ENCODE data around the gene ITPKC.

The ITPKC gene

GRCh38 chr19:40701758-40702157, 15.2 kb upstream of the ITPKC start:
- ATAC-seq = no peak
- H3K36me3 Mint-ChIP-seq = peaks cover 32% of the 10 kb centered on the region
- peaks cover 4% of the 10 kb centered on the region for H3K4me1 Mint-ChIP-seq

GRCh38 chr19:40702337-40703012, 14.4 kb upstream of the ITPKC start:
- ATAC-seq = no peak
- DNase-seq (ENCODE audit: low spot score in 2 of 2) = no peak
- Mint-ChIP-seq H3K36me3 (peaks cover 37% of the 10 kb centered on the region), H3K27ac (peak overlapping the region; percentile 53), H3K9me3 (no peaks in the 10 kb centered on the region), H3K4me3 (no peak overlapping the region), H3K4me1 (peaks cover 4% of the 10 kb centered on the region)

More at GRCh38 chr19:40701758-40702157, 15.2 kb upstream of the ITPKC start:
- Mint-ChIP-seq H3K4me3 (no peak overlapping the region), H3K27ac (peak overlapping the region; percentile 32), H3K9me3 (no peaks in the 10 kb centered on the region)
- no peak for DNase-seq (ENCODE audit: low spot score in 2 of 2)

DNA sequence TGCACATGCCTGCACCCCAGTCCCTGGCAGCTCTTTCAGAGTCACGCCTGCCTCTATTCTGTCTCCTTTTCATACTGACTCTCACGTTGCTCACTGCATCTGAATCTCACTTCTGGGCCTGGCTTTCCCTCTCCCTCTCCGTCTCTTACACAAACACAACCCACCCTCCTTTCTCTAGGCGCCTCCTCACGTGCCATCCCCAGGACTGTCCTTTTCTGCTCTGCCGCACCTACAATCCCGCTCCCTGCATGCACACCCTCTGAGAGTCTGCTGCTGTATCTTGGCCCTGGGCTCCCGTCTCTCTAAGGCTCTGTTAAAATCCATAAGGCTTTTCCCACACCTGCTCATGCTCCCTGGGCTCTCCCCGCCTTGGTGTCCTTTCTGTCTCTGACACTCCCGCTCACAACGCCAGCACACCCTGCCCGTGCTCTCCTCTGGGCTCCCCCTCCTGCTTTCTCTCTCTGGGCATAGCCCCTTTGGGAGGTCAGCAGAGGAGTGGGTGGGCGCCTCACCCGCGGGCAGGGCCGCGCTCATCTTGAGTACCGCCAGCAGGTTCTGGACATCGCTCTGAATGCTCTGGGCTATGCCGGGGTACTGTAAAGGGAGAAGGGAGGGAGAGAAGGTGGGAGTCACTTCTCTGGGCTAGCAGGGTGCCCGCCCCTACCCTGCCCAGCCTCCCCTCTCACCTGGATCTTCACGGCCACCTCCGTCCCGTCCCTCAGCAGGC, 13.7 kb upstream of the ITPKC start:
- DNase-seq (ENCODE audit: low spot score in 2 of 2) (no peak), ATAC-seq (no peak)
- no peaks in the 10 kb centered on the region for H3K9me3 Mint-ChIP-seq
- peaks cover 4% of the 10 kb centered on the region for H3K4me1 Mint-ChIP-seq
- no peak overlapping the region for H3K4me3 Mint-ChIP-seq
- H3K36me3 Mint-ChIP-seq = peaks cover 44% of the 10 kb centered on the region
- H3K27ac Mint-ChIP-seq = peak overlapping the region; percentile 53

DNA sequence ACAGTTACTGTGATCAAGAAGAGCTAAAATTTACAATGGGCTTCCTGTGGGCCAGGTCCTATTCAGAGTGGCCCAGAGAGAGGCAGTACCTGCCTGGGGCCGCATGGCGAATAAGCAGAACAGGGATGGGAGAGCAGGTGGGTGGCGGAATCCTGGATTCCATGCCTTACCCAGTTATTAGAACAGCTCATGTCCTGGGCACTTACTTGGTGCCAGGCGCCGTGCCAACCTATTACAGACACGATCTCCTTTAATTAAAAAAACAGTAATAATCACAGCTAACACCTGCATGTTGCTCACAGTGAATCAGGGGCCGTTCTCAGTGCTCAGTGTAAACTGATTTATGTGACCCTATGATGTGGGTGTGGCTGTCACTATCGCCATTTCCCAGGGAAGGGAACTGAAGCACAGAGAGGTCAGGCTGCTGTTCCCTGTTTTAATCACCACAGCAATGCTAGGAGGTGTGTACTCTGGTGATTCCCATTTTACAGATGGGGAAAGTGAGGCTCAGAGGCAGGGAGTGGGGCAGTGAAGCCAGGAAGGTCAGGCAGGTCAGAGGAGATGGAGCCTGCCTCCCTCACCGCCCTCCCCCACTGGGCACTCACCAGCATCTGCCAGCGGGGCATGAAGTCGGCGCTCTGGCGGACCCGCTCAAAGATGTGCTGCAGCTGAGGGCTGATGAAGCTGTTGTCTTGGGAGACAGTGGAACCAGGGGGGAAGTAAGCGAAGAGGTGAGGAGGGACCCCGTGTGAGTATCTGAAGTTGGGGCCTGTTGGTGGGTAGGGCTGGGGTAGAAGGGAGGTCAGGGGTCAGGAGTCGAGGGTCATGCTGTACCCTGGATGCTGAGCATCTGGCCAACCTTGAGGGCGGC, 12.2 kb upstream of the ITPKC start:
- no peak for ATAC-seq

DNA sequence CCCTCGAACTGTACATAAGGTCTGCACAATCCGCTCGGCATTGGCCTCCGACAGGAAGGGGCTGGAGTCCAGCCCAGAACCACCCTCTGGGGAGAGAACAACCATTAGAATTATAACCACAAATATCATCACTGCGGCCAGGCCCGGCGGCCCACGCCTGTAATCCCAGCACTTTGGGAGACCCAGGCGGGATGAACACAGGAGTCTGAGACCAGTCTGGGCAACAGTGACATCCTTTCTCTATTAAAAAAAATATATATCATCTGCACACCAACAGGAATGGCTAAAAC, 11.6 kb upstream of the ITPKC start:
- H3K27ac Mint-ChIP-seq = no peak overlapping the region
- no peak for ATAC-seq
- H3K36me3 Mint-ChIP-seq = peaks cover 65% of the 10 kb centered on the region

More for the DNA sequence above, 12.2 kb upstream of the ITPKC start:
- Mint-ChIP-seq H3K4me3 (no peak overlapping the region), H3K27ac (peak overlapping the region; percentile 52), H3K9me3 (no peaks in the 10 kb centered on the region), H3K36me3 (peaks cover 59% of the 10 kb centered on the region), H3K4me1 (peaks cover 4% of the 10 kb centered on the region)
- DNase-seq (ENCODE audit: low spot score in 2 of 2) = no peak

DNA sequence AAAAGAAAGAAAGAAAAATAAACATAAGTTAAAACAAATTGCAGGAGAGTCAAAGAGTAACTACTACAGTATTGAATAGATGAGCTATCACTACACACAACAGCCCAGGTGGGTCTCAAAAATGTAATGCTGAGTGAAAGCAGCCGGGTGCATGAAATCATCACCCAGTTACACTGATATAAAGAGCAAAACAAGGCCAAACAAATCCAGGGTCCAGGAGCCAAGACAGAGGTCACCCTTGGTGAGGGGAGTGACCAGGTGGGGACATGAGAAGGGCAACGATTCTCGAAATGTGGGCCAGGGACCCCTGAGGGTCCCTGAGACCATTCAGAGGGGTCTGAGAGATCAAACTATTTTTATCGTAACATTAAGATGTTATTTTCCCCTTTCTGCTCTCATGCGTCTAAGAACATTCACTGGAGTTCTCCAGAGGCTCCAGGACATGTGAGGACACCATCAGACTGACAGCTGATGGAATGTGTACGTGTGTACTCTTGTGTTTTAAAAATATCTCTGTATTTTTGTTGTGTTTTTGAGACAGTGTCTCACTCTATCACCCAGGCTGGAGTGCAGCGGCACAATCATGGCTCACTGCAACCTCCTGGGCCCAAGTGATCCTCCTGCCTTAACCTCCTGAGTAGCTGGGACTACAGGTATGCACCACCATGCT, 10.8 kb upstream of the ITPKC start:
- peaks cover 73% of the 10 kb centered on the region for H3K36me3 Mint-ChIP-seq
- no peak overlapping the region for H3K27ac Mint-ChIP-seq
- no peak for ATAC-seq
- H3K4me1 Mint-ChIP-seq = peaks cover 4% of the 10 kb centered on the region
- no peak for DNase-seq (ENCODE audit: low spot score in 2 of 2)
- H3K9me3 Mint-ChIP-seq = no peaks in the 10 kb centered on the region
- H3K4me3 Mint-ChIP-seq = no peak overlapping the region

More for the DNA sequence above, 11.6 kb upstream of the ITPKC start:
- H3K9me3 Mint-ChIP-seq = no peaks in the 10 kb centered on the region
- H3K4me3 Mint-ChIP-seq = no peak overlapping the region
- DNase-seq (ENCODE audit: low spot score in 2 of 2) = no peak
- H3K4me1 Mint-ChIP-seq = peaks cover 4% of the 10 kb centered on the region

GRCh38 chr19:40707615-40708014, 9.3 kb upstream of the ITPKC start:
- Mint-ChIP-seq H3K4me3 (no peak overlapping the region), H3K4me1 (peaks cover 4% of the 10 kb centered on the region), H3K36me3 (peaks cover 81% of the 10 kb centered on the region), H3K9me3 (no peaks in the 10 kb centered on the region), H3K27ac (no peak overlapping the region)
- DNase-seq (ENCODE audit: low spot score in 2 of 2) = no peak
- ATAC-seq = no peak

- Mint-ChIP-seq H3K4me1 (peaks cover 14% of the 10 kb centered on the region), H3K36me3 (peaks cover 84% of the 10 kb centered on the region), H3K9me3 (no peaks in the 10 kb centered on the region), H3K4me3 (no peak overlapping the region), H3K27ac (no peak overlapping the region)
- DNase-seq (ENCODE audit: low spot score in 2 of 2) = no peak
- ATAC-seq = no peak
Observed at GRCh38 chr19:40709817-40710216, 7.1 kb upstream of the ITPKC start.

DNA sequence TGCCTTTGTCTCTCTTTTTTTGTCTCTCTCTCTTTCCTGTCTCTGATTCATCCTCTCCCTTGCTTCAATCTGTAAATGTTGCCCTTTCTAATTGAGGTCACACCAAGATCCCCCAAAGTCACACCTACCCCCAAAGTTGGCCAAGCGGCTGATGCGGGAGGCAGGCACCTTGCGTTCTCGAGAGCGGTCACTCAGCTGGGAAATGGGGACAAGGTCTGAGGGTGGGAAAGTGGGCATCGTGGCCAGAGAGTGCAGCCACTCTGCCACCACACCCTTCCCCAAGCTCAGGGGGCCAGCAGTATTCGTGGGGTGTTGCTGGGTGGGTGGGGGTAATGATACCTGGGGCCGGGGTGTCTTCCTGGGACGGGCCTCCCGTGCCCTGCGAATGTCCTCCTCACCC, 3.0 kb upstream of the ITPKC start:
- peak overlapping the region; percentile 83 for H3K4me3 Mint-ChIP-seq
- DNase-seq (ENCODE audit: low spot score in 2 of 2) (no peak), ATAC-seq (no peak)
- peak overlapping the region; percentile 92 for H3K27ac Mint-ChIP-seq
- H3K4me1 Mint-ChIP-seq = peaks cover 41% of the 10 kb centered on the region
- peaks cover 71% of the 10 kb centered on the region for H3K36me3 Mint-ChIP-seq
- no peaks in the 10 kb centered on the region for H3K9me3 Mint-ChIP-seq

DNA sequence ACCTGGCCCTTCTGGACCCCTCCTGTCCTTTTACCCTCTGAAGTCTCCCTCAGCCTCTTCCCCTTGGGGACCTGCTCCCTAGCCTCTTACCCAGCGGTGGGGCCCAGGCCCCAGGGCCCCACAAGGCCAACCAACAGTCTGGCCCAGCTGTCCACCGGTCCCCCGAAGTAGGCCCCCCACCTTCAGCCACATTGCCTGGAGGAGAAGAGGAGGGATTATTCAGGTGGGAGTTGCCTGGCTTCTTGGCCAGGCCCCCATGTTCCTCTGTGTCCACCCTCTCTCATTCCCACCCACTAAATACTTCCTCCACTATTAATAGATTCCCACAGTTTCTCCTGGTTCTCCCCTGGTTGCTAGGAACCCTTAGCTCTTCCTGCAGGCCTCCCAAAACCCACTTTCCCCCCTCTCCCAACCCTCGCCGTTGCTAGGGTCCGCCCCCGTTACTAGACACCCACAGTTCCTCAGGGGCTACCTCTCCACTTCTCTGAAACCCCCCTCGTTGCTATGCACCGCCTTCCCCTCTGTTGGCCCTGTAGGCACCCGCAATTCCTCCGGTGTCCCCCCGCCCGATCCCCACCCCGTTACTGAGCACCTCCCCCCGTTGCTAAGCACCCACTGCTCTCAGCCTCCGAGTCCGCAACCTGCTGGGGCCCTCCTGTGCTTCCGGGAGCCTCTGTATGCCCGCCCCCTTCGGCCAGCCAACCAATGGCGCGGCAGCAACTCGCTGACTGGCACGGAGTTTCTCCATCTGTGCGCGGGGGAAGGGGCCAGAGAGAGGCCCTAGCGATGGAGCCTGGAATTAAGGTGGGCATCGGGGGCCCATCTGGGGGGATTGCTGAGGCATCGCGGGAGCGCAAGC, 2.2 kb upstream of the ITPKC start:
- Mint-ChIP-seq H3K27ac (peak overlapping the region; percentile 92), H3K9me3 (no peaks in the 10 kb centered on the region), H3K4me1 (peaks cover 48% of the 10 kb centered on the region), H3K36me3 (peaks cover 64% of the 10 kb centered on the region), H3K4me3 (peak overlapping the region; percentile 83)
- peak; percentile 77 for ATAC-seq
- peak; percentile 86 to 97 for DNase-seq (ENCODE audit: low spot score in 2 of 2)

DNA sequence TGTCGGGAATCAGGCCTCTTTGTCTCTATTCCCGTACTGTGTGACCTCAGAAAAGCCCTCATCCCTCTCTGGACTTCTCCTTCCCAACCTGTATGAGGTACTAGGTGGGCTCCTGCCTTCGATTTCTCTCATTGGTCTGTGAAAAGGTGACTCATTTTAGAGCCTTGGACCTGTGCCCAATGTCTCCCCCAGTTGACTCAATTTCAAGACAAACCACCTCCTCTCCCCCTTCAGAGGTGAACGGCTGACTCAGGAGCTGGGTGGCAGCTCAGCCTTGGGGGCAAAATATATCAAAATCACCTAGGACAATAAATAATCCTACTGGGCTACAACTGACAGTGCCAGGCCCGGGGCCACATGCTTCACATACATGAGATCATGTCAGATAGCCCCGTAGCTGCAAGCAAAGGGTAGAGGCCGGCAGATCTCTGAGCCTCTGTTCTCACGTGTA, 856 bp upstream of the ITPKC start:
- H3K4me1 Mint-ChIP-seq = peaks cover 62% of the 10 kb centered on the region
- ATAC-seq (peak; percentile 61), DNase-seq (ENCODE audit: low spot score in 2 of 2) (peak in 1 of 2 donors; percentile 85)
- H3K27ac Mint-ChIP-seq = peak overlapping the region; percentile 92
- no peaks in the 10 kb centered on the region for H3K9me3 Mint-ChIP-seq
- peaks cover 61% of the 10 kb centered on the region for H3K36me3 Mint-ChIP-seq
- H3K4me3 Mint-ChIP-seq = peak overlapping the region; percentile 83

GRCh38 chr19:40717325-40717879, 490 bp downstream of the ITPKC start:
- Mint-ChIP-seq H3K27ac (peak overlapping the region; percentile 90), H3K4me3 (peak overlapping the region; percentile 83), H3K9me3 (no peaks in the 10 kb centered on the region), H3K4me1 (peaks cover 75% of the 10 kb centered on the region), H3K36me3 (peaks cover 53% of the 10 kb centered on the region)
- ATAC-seq (no peak), DNase-seq (ENCODE audit: low spot score in 2 of 2) (no peak)

DNA sequence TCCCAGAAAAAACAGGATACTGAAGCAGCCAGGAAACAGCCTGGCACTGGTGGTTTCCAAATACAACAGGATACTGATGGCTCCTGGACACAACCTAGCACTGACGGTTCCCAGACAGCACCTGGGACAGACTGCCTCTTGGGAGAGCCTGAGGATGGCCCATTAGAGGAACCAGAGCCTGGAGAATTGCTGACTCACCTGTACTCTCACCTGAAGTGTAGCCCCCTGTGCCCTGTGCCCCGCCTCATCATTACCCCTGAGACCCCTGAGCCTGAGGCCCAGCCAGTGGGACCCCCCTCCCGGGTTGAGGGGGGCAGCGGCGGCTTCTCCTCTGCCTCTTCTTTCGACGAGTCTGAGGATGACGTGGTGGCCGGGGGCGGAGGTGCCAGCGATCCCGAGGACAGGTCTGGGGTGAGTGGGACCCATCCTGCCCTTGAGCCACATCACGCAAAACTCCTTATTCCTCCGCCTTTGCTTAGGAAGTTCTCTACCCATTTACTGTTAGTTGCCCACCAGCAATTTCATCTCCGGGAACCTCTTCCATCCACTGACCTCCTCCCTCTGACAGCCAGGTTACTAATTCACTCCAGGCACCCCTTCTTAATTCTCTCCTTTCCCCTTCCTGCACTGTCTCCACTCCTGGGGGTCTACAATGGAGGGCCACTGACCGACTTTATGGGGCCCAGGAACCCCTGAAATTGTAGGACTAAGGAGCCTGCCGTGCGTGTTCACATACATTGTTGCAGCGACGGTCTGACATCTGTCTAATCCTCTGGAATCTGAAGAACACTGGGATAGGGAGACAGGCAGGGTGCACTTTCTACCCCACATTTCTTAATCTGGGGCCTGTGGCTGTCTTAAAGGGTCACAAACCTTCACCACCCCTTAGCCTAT, 1.2 kb downstream of the ITPKC start:
- DNase-seq (ENCODE audit: low spot score in 2 of 2) (no peak), ATAC-seq (no peak)
- H3K4me1 Mint-ChIP-seq = peaks cover 80% of the 10 kb centered on the region
- H3K36me3 Mint-ChIP-seq = peaks cover 49% of the 10 kb centered on the region
- peak overlapping the region; percentile 90 for H3K27ac Mint-ChIP-seq
- H3K4me3 Mint-ChIP-seq = peak overlapping the region; percentile 83
- no peaks in the 10 kb centered on the region for H3K9me3 Mint-ChIP-seq

Data from stimulated activated effector memory CD8-positive, alpha-beta T cell treated with anti-CD3 and anti-CD28 coated beads, Interleukin-12 subunit alpha, Interleukin-12 subunit beta, amount 100 ng/mL, for 72 hours (primary cell).